GM19193 (cell line): Measurements from ENCODE around the gene SLC25A21.

ENCODE experiments used
- POLR2A ChIP-seq: IDR thresholded peaks from 4 replicates; pipeline ENCODE4 v1.6.1; 2011; ENCODE audit not compliant: insufficient read depth, insufficient read length; ENCODE audit errors: extremely low read depth

SLC25A21 gene

GRCh38 chr14:37081218-37081617 lies 91.2 kb downstream of the SLC25A21 start:
- TF ChIP-seq POLR2A = no peak

- TF ChIP-seq POLR2A = no peak
These were observed 94.3 kb downstream of the SLC25A21 start for GRCh38 chr14:37078131-37078530.

- TF ChIP-seq POLR2A = no peak
These were observed 108.8 kb downstream of the SLC25A21 start for GRCh38 chr14:37063467-37064240.

- TF ChIP-seq POLR2A = no peak
These were observed 110.1 kb downstream of the SLC25A21 start for GRCh38 chr14:37062191-37062803.

- no peak for TF ChIP-seq POLR2A
These were observed 110.7 kb downstream of the SLC25A21 start for GRCh38 chr14:37061697-37062096.

- TF ChIP-seq POLR2A = no peak
These were observed 111.7 kb downstream of the SLC25A21 start for GRCh38 chr14:37060496-37061260.

GRCh38 chr14:37057776-37058175 lies 114.6 kb downstream of the SLC25A21 start:
- TF ChIP-seq POLR2A = no peak

- TF ChIP-seq POLR2A = no peak
These were observed 115.9 kb downstream of the SLC25A21 start for GRCh38 chr14:37056473-37056872.

- TF ChIP-seq POLR2A = no peak
These were observed 117.5 kb downstream of the SLC25A21 start for GRCh38 chr14:37054869-37055268.

GRCh38 chr14:37054144-37054543 lies 118.3 kb downstream of the SLC25A21 start:
- no peak for TF ChIP-seq POLR2A

GRCh38 chr14:37051680-37052079 lies 120.7 kb downstream of the SLC25A21 start:
- no peak for TF ChIP-seq POLR2A

GRCh38 chr14:37051153-37051552 lies 121.3 kb downstream of the SLC25A21 start:
- no peak for TF ChIP-seq POLR2A

GRCh38 chr14:37048666-37049071 lies 123.7 kb downstream of the SLC25A21 start:
- TF ChIP-seq POLR2A = no peak

GRCh38 chr14:37047996-37048395 lies 124.4 kb downstream of the SLC25A21 start:
- no peak for TF ChIP-seq POLR2A

- no peak for TF ChIP-seq POLR2A
These were observed 125.2 kb downstream of the SLC25A21 start for GRCh38 chr14:37047226-37047625.
